ENCODE results near the gene GRK5. TPM values are rescaled to one million over a fixed set of nuclear protein-coding genes. Genes with fewer than 3 reads are reported as not detected.
A peak's percentile ranks its signal among the peaks of the same experiment; 100 is the strongest.

Gene GRK5
- total and polyA plus RNA-seq, 9 of the 15 experiments (the other 6 are each of a cell fraction or from before 2014, with no cell fraction given), result 0.46 to 0.83 (median 0.67) TPM; not detected in 2

DNA sequence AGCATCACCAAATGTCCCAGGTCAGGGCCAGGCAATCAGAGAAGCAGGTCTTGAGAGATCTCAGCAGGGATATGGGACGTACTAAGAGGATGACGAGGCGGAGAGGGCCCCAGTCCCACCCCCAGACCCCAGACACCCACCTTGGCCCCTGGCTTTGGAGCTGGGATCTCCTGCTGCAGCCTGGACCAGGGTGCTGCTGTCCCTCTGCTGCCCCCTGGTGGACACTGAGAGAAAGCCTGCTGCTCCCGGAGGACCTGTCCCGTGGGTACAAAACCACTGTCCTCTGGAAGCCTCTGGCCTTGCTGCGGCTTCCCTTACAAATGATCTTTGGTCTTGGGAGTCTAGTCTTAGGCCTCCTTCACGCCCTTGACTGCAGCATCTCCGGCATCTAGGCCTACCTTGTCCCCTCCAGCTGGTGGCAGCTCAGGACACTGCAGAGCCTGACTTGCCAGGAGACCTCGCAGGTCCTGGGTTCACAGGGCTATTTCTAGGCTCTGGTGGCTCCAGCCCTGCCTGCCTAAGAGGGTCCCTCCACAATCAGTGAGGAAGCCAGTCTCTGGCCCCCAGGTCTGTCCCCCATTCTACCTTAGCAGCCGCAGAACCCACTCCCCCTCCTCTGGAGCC, 238.1 kb downstream of the GRK5 start:
- Histone ChIP-seq H3K9me1 (ENCODE audit: control insufficient read depth, insufficient read depth, low read length) (no peaks in the 10 kb centered on the region), H3K9me3 (replicated peaks; ENCODE audit: control insufficient read depth, insufficient read depth, low read depth, low read length) (no peaks in the 10 kb centered on the region), H3K27ac (ENCODE audit: extremely low read depth, low read depth, low read length) (no peak overlapping the region), H2AFZ (ENCODE audit: low read depth, low read length) (no peak overlapping the region), H3K9ac (ENCODE audit: insufficient read depth in 1 of 2, low read depth in 2 of 2, low read length in 2 of 2) (peak overlapping the region in 1 of 2 experiments; percentile 70; a peak in 1 of 4 replicates), H3K79me2 (ENCODE audit: control insufficient read depth, insufficient read depth, low read length) (no peaks in the 10 kb centered on the region), H4K20me1 (replicated peaks; ENCODE audit: control insufficient read depth, insufficient read depth, low read length) (no peaks in the 10 kb centered on the region), H3K4me2 (ENCODE audit: insufficient read depth, low read length) (no peak overlapping the region), H3K27me3 (ENCODE audit: control insufficient read depth in 2 of 2, insufficient read depth in 2 of 2, low read length in 2 of 2) (peaks cover 0 to 59% of the 10 kb centered on the region in 2 experiments; a peak in 3 of 5 replicates), H3K36me3 (ENCODE audit: control insufficient read depth, insufficient read depth, low read length) (no peaks in the 10 kb centered on the region), H3K4me1 (replicated peaks in 1 of 2; ENCODE audit: control insufficient read depth in 2 of 2, insufficient read depth in 2 of 2, low read length in 2 of 2) (peaks cover 0 to 17% of the 10 kb centered on the region in 2 experiments; a peak in 2 of 5 replicates), H3K4me3 (no peak overlapping the region)
- BruUV-seq (replicated peaks), result no TSS peak
- ChIA-PET CTCF (ENCODE audit: low intra/inter-chr PET ratio) (interaction anchor here (1.0 to 1.3 kb wide), 3 partner anchors 245 to 247 kb away, joined by 3 to 9 read pairs (median 3); no protein-coding TSS in a partner anchor), POLR2A (interaction anchor here (0.7 to 2.2 kb wide), 4 partner anchors 15 to 239 kb away, joined by 3 to 6 read pairs (median 4); no protein-coding TSS in a partner anchor)
- ATAC-seq (peak; percentile 92), FAIRE-seq (peak; percentile 78), DNase-seq (ENCODE audit: extremely low read depth in 1 of 4, low spot score in 3 of 4) (peak; percentile 76 to 83 (median 82))
- 2% methylated on average over 8 of the region's 10 CpGs for WGBS (ENCODE audit: insufficient coverage, low coverage, missing lambda C conversion rate)
- intact Hi-C loops (cut with micrococcal nuclease), result loop anchor here (2.0 to 10.0 kb wide), 4 partner anchors 99 to 247 kb away; partner anchors contain the start of genes GRK5, RGS10 and TIAL1
- in situ Hi-C loops (cut with MboI), result no loop called here
- TF ChIP-seq ZFP30 (CRISPR knock-in tag; IDR thresholded peaks at IDR 0.05; ENCODE audit: borderline replicate concordance) (no peak), NBN (IDR thresholded peaks at IDR 0.05; ENCODE audit: low read depth) (no peak), CCAR2 (IDR thresholded peaks at IDR 0.05; ENCODE audit: low read depth, low read length) (no peak), RB1 (IDR thresholded peaks at IDR 0.05; ENCODE audit: low read depth) (peak; percentile 47; the same call in 1 of the 2 replicates), CTBP1 (IDR thresholded peaks at IDR 0.05; ENCODE audit: borderline replicate concordance) (peak; percentile 53; the same call in 1 of the 2 replicates), FOSL1 (tag; conservative IDR thresholded peaks at IDR 0.05) (no peak), LEF1 (IDR thresholded peaks at IDR 0.05) (no peak), OTX1 (CRISPR knock-in tag; IDR thresholded peaks at IDR 0.05) (no peak), REST (IDR thresholded peaks at IDR 0.05; ENCODE audit: borderline replicate concordance) (peak; percentile 59; the same call in 1 of the 2 replicates), REST (CRISPR knock-in tag; IDR thresholded peaks at IDR 0.05; ENCODE audit: low read depth) (no peak)
- TF ChIP-seq, protein P1, sequence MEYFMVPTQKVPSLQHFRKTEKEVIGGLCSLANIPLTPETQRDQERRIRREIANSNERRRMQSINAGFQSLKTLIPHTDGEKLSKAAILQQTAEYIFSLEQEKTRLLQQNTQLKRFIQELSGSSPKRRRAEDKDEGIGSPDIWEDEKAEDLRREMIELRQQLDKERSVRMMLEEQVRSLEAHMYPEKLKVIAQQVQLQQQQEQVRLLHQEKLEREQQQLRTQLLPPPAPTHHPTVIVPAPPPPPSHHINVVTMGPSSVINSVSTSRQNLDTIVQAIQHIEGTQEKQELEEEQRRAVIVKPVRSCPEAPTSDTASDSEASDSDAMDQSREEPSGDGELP (CRISPR knock-in tag; IDR thresholded peaks at IDR 0.05; ENCODE audit: borderline replicate concordance), result peak; percentile 36; the same call in 1 of the 2 replicates
- TF ChIP-seq, protein P2, sequence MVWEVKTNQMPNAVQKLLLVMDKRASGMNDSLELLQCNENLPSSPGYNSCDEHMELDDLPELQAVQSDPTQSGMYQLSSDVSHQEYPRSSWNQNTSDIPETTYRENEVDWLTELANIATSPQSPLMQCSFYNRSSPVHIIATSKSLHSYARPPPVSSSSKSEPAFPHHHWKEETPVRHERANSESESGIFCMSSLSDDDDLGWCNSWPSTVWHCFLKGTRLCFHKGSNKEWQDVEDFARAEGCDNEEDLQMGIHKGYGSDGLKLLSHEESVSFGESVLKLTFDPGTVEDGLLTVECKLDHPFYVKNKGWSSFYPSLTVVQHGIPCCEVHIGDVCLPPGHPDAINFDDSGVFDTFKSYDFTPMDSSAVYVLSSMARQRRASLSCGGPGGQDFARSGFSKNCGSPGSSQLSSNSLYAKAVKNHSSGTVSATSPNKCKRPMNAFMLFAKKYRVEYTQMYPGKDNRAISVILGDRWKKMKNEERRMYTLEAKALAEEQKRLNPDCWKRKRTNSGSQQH (CRISPR knock-in tag; IDR thresholded peaks at IDR 0.05), result no peak

Data from K562 (cell line).